Suprapubic skin (tissue), 3 donors: ENCODE measurements around the gene IQSEC1.

Source experiments
- CTCF ChIP-seq, 2 donors: fragments of 200-600 bp in 1 of 2; fragments of 450-650 bp in 1 of 2; sonication (generic) in 1 of 2; IDR thresholded peaks; one replicate each; pipeline ENCODE4 v1.5.1; 2016 to 2019; ENCODE audit warnings: antibody characterized with exemption in 2 of 2, mild to moderate bottlenecking in 1 of 2, moderate library complexity in 1 of 2
- EP300 ChIP-seq: sonication (generic); formaldehyde crosslinking; IDR thresholded peaks from one replicate; pipeline ENCODE4 v1.6.1; 2017; ENCODE audit warnings: antibody characterized with exemption
- POLR2A ChIP-seq, 2 donors: fragments of 450-650 bp; IDR thresholded peaks; one replicate each; pipeline ENCODE4 v1.6.1; 2017; ENCODE audit warnings: antibody characterized with exemption in 2 of 2, mild to moderate bottlenecking in 2 of 2, moderate library complexity in 2 of 2

DNA sequence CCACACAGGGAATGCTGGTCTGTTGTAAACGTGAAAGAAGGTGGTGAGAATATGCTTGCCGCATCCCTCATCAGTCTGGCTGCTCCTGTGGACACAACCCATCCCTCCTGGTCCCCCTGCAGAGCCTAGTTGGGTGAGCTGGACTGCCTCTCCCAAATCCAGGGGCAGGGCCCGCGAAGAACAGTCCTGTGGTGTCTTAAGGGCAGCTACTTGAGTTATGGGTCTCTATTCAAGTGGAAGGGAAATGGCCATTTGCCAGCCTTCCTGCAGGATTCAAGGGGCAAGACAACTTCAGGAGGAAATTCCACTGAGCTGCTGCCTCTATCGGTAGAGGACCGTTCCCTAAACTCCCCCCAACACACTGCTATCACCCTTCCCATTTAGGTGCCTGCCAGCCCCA is 98.9 kb downstream of the IQSEC1 start:
- TF ChIP-seq EP300 (no peak), CTCF (IDR thresholded peaks at IDR 0.05) (no peak), POLR2A (IDR thresholded peaks at IDR 0.05) (no peak)
